Measurements from ENCODE around the gene HS6ST2. TPM values are rescaled to one million over a fixed set of nuclear protein-coding genes. Genes with fewer than 3 reads are reported as not detected.
A peak's percentile ranks its signal among the peaks of the same experiment; 100 is the strongest.

HS6ST2 gene
- total RNA-seq, 4 donors from 2014 or later = 0.14 to 1.1 TPM; not detected in 2

DNA sequence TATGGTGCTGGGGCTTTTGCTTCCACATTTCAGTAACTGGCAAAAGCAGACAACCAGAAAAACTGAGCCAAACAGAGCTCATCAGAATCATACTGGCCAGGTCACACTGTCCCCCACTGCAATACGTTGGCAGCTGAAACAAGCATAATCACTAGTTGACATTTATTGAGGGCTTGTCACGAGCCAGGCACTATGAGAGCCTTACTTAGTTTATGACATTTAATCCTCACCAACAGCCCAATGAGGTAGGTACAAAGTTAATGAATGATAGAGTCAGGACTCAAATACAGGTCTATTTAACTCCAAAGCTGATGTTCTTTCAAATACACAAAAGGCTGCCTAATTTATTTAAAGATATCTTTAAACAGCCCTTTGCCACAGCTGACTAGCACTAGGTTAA, 295.6 kb downstream of the HS6ST2 start:
- Histone ChIP-seq H3K4me3 (no peak overlapping the region), H3K27me3 (no peaks in the 10 kb centered on the region), H3K27ac (no peak overlapping the region), H3K4me1 (no peaks in the 10 kb centered on the region), H3K9me3 (no peaks in the 10 kb centered on the region), H3K36me3 (no peaks in the 10 kb centered on the region)
- peak; percentile 6 for DNase-seq
- in situ Hi-C loops (cut with MboI; ENCODE audit: low pct_ligation_motif_present in 1 of 4, low pct_unique_long_range_greater_than_20kb in 1 of 4, low sequenced_read_pairs in 3 of 4) = no loop called here
- TF ChIP-seq EP300 (IDR thresholded peaks at IDR 0.05; ENCODE audit: low read depth) = no peak
- no peak for TF ChIP-seq POLR2A (IDR thresholded peaks at IDR 0.05)
- TF ChIP-seq, protein P1, sequence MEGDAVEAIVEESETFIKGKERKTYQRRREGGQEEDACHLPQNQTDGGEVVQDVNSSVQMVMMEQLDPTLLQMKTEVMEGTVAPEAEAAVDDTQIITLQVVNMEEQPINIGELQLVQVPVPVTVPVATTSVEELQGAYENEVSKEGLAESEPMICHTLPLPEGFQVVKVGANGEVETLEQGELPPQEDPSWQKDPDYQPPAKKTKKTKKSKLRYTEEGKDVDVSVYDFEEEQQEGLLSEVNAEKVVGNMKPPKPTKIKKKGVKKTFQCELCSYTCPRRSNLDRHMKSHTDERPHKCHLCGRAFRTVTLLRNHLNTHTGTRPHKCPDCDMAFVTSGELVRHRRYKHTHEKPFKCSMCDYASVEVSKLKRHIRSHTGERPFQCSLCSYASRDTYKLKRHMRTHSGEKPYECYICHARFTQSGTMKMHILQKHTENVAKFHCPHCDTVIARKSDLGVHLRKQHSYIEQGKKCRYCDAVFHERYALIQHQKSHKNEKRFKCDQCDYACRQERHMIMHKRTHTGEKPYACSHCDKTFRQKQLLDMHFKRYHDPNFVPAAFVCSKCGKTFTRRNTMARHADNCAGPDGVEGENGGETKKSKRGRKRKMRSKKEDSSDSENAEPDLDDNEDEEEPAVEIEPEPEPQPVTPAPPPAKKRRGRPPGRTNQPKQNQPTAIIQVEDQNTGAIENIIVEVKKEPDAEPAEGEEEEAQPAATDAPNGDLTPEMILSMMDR (IDR thresholded peaks at IDR 0.05) = no peak
- TF ChIP-seq POLR2AphosphoS5 (IDR thresholded peaks at IDR 0.05) = no peak
- 22% methylated on average over 2 of the region's 2 CpGs; no CpG with 5 or more reads in 1 of the 2 donors for WGBS, 2 donors (ENCODE audit: low coverage in 1 of 2)
- intact Hi-C loops (cut with DNase I; ENCODE audit: low total_unique reads) = no loop called here

DNA sequence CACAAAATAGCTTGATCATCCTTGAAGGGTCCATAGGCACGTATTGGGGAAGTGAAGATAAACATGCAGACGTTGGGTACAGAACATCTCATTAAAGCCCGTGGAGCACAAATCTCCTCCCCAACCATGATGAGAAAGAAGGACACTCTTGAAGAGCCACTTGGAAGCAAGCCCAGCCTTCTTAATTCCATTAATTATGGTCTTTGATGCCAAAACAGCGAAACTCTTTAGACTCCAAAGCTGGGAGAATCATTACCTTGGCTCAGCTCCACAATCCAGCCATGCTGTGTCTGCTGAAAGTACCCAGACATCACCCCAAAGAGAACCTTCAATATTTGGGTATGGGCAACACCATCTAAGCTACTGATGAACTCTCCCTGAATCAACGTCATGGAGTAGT, 300.6 kb downstream of the HS6ST2 start:
- H3K9me3 ChIP-seq = no peaks in the 10 kb centered on the region
- no peaks in the 10 kb centered on the region for H3K4me1 ChIP-seq
- in situ Hi-C loops (cut with MboI; ENCODE audit: low pct_ligation_motif_present in 1 of 4, low pct_unique_long_range_greater_than_20kb in 1 of 4, low sequenced_read_pairs in 3 of 4) = no loop called here
- no peak for DNase-seq
- no peaks in the 10 kb centered on the region for H3K36me3 ChIP-seq
- H3K27me3 ChIP-seq = no peaks in the 10 kb centered on the region
- WGBS, 2 donors (ENCODE audit: low coverage in 1 of 2) = 63 to 71% methylated on average over 3 to 5 of the region's 5 CpGs
- no peak overlapping the region for H3K27ac ChIP-seq
- no peak overlapping the region for H3K4me3 ChIP-seq
- TF ChIP-seq POLR2A (IDR thresholded peaks at IDR 0.05) (no peak), EP300 (IDR thresholded peaks at IDR 0.05; ENCODE audit: low read depth) (no peak), POLR2AphosphoS5 (IDR thresholded peaks at IDR 0.05) (no peak)
- TF ChIP-seq, protein P1 (IDR thresholded peaks at IDR 0.05) = no peak
- intact Hi-C loops (cut with DNase I; ENCODE audit: low total_unique reads) = no loop called here

DNA sequence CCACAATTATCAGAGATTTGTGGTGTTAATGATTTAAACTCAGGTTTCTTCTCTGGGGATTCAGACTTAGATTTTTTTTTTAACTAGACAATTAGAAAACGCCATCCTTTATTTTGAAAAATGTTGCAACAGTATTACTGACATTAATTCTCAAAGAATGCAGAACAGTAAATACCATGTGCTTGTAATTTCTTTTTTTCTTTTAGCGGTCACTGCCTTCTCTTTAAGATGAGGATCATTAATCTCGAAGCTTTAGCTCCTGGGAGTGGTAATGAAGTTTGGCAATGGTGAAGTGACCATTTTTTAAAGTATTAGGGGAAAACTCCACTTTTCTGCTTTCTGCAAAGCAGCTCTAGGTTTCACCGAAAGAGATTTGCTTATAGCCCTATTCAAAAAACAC, 305.6 kb downstream of the HS6ST2 start:
- Histone ChIP-seq H3K4me3 (no peak overlapping the region), H3K27ac (no peak overlapping the region), H3K27me3 (no peaks in the 10 kb centered on the region), H3K9me3 (no peaks in the 10 kb centered on the region), H3K4me1 (no peaks in the 10 kb centered on the region), H3K36me3 (no peaks in the 10 kb centered on the region)
- 66 to 81% methylated on average over 4 of the region's 4 CpGs for WGBS, 2 donors (ENCODE audit: low coverage in 1 of 2)
- DNase-seq = no peak
- intact Hi-C loops (cut with DNase I; ENCODE audit: low total_unique reads) (no loop called here), in situ Hi-C loops (cut with MboI; ENCODE audit: low pct_ligation_motif_present in 1 of 4, low pct_unique_long_range_greater_than_20kb in 1 of 4, low sequenced_read_pairs in 3 of 4) (no loop called here)
- no peak for TF ChIP-seq POLR2AphosphoS5 (IDR thresholded peaks at IDR 0.05)
- TF ChIP-seq, protein P1 (IDR thresholded peaks at IDR 0.05) = no peak
- TF ChIP-seq EP300 (IDR thresholded peaks at IDR 0.05; ENCODE audit: low read depth) = no peak
- TF ChIP-seq POLR2A (IDR thresholded peaks at IDR 0.05) = no peak

DNA sequence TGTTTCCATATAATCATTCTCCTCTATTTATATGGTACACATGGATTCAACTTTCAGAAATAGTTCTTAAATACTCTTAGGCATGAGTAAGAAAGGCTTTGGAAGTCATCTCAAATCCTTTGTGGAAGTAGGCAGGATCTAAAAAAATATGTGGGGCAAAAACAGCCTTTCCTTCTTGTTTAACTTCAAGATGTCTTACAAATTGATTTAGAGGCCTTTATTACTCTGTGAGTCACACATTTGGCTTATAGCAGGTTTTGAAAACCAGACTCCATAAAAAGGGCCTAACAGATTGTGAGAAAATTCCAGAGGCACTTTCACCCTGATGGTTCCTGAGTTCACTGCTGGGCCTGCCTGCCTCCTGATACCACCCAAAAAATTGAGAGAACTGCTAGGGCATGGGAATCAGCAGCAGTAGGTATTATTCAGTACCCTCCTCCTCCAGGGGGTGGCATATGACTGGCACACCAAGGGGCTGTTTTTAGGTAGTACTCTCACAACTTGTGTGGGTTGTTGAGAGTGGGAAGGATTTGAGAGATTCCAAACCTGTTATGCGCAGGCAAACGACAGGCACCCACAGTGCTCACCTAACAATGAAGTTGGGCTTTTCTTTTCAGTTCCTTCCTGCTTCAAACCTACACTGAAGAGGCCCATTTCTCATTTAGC, 306.9 kb downstream of the HS6ST2 start:
- intact Hi-C loops (cut with DNase I; ENCODE audit: low total_unique reads) (no loop called here), in situ Hi-C loops (cut with MboI; ENCODE audit: low pct_ligation_motif_present in 1 of 4, low pct_unique_long_range_greater_than_20kb in 1 of 4, low sequenced_read_pairs in 3 of 4) (no loop called here)
- Histone ChIP-seq H3K9me3 (no peaks in the 10 kb centered on the region), H3K27me3 (no peaks in the 10 kb centered on the region), H3K4me1 (no peaks in the 10 kb centered on the region), H3K36me3 (no peaks in the 10 kb centered on the region), H3K4me3 (no peak overlapping the region), H3K27ac (no peak overlapping the region)
- DNase-seq = no peak
- TF ChIP-seq POLR2AphosphoS5 (IDR thresholded peaks at IDR 0.05) = no peak
- WGBS, 2 donors (ENCODE audit: low coverage in 1 of 2) = 65% methylated on average over 2 of the region's 2 CpGs; no CpG with 5 or more reads in 1 of the 2 donors

DNA sequence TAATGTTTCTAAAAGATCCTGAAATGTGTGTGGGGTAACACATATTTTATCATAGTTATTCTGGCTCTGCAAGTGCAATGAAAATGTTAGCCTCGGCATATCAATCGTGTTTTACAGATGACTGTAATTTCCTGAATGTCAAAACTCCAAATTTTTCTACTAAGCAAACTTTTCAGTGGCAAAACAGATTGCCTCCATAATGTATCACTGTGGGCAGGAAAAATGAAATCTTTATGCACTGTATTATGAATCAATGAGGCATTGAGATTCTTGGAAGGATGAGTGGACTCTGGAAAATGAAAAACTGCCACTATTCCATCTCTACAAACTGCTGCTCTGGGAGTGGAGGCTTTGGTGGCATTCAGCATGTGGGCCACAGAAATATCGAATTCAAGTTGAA, 309.5 kb downstream of the HS6ST2 start:
- Histone ChIP-seq H3K27ac (no peak overlapping the region), H3K36me3 (no peaks in the 10 kb centered on the region), H3K4me3 (no peak overlapping the region), H3K9me3 (no peaks in the 10 kb centered on the region), H3K4me1 (no peaks in the 10 kb centered on the region), H3K27me3 (no peaks in the 10 kb centered on the region)
- in situ Hi-C loops (cut with MboI; ENCODE audit: low pct_ligation_motif_present in 1 of 4, low pct_unique_long_range_greater_than_20kb in 1 of 4, low sequenced_read_pairs in 3 of 4) (no loop called here), intact Hi-C loops (cut with DNase I; ENCODE audit: low total_unique reads) (no loop called here)
- 81 to 93% methylated on average over 2 to 3 of the region's 3 CpGs for WGBS, 2 donors (ENCODE audit: low coverage in 1 of 2)
- no peak for DNase-seq
- TF ChIP-seq EP300 (IDR thresholded peaks at IDR 0.05; ENCODE audit: low read depth) = no peak
- TF ChIP-seq, protein P1 (IDR thresholded peaks at IDR 0.05) = no peak
- TF ChIP-seq POLR2A (IDR thresholded peaks at IDR 0.05) = no peak
- TF ChIP-seq POLR2AphosphoS5 (IDR thresholded peaks at IDR 0.05) = no peak
